ENCODE measurements around the gene EARS2. TPM values are rescaled to one million over a fixed set of nuclear protein-coding genes. Genes with fewer than 3 reads are reported as not detected.

Gene EARS2
- total RNA-seq, result 40.1 and 61.9 TPM in 2 replicates

DNA sequence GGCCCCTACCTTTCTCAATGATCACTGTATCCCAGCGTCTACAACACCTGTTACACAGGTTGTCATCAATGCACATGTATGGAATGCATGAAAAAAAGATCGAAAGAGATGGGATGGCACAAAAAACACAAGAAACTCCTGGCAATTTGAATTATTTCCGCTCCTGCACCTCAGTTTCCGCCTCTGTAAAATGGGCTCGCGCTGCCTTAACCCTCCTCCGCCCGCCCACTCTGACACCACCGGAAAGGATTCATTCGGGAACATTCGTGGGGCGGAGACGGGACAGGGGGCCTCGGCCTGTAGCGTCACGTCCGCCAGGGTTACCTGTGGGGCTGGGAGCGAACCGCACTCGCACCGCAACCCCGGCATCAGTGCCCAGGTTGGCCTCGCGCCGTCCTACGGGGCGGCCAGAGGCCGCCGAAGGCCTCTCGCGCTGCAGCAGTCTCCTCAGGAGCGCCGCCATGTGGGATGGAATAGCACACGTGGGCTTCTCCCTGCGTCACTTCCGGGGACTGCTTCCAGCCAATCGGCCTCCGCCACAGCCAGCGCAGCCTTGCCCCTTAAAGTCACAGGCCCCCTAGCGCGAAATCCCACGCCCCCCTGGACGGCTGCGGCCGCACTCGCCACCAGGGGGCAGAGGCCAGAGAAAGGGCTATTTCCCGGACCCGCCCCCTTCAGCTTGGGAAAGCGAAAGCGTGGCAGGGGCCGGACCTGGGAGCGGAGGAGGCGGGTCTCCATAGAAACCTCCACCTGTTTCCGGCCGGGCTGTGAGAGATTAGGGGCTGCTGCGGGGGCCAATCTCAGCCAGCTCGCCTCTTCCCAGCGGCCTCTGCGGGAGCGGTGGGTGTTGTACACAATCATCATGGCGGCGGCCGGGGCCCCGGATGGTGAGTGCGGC lies at the start of gene EARS2, which contains the start of gene UBFD1:
Gene EARS2 (minus strand): TSS at position 470 of the 898 bp plus-strand sequence. CDS start 7 bp downstream, at position 463.
Gene UBFD1 (plus strand): TSS at position 847 of the 898 bp plus-strand sequence. CDS start 16 bp downstream, at position 863.

DNA sequence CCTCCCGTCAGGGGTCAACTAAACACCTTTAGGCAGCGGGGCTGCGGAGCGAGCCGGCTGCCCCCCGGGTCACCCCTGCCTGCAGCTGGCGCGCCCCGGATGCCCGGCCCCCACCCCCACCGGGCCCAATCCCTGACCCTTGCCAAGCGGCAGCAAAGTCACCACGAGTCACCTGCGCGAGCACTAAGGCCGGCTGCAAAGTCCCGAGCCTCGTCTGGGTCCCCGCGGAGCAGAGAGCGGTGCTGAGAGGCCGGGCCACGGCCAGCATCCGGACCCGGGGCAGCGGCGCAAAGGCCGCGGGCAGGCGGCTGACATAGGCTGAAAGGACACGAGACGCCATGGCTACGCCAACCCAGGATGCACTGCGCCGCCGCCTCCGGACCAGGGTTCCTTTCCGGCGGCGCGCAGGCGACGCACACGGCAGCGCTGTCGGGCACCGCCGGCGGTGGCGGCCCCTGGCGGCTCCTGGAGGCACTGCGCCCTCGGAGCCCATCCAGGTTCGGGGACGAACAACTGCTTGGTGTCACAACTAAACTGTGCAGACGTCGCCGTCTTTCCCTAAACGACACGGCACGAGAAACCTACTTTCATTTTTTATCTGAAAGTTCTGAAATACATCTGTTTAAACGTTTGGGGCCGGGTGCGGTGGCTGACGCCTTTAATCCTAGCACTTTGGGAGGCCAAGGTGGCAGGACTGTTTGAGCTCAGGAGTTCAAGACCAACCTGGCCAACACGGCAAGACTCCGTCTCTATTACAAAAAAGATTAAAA lies 39.0 kb upstream of the EARS2 start, which contains the start of gene NDUFAB1:
Gene NDUFAB1 (minus strand): TSS at position 366 of the 770 bp plus-strand sequence. CDS start 26 bp downstream, at position 340.

GRCh38 chr16:23510164-23510914 lies 46.8 kb downstream of the EARS2 start, which contains the start of gene GGA2:
GGA2 (minus strand) TSS chr16:23510494; CDS start chr16:23510411, 83 bp downstream.

Other genes with a start within 250 kb of the EARS2 start
- gene COG7, start 104.2 kb downstream of the EARS2 start, total RNA-seq, result 22.0 and 29.5 TPM in 2 replicates
- gene GGA2, start 46.9 kb downstream of the EARS2 start, total RNA-seq, result 30.0 and 44.7 TPM in 2 replicates
- 149 and 167 TPM in 2 replicates for gene UBFD1, start 377 bp upstream of the EARS2 start, total RNA-seq
- 50.1 and 78.1 TPM in 2 replicates for gene NDUFAB1, start 39.0 kb upstream of the EARS2 start, total RNA-seq
- gene PALB2, start 84.0 kb upstream of the EARS2 start, total RNA-seq, result 10.1 and 10.4 TPM in 2 replicates
- 102 and 117 TPM in 2 replicates for gene DCTN5, start 84.1 kb upstream of the EARS2 start, total RNA-seq
- gene PLK1, start 121.5 kb upstream of the EARS2 start, total RNA-seq, result 3.3 and 13.5 TPM in 2 replicates
- not detected in 2 replicates for gene ERN2, start 155.9 kb upstream of the EARS2 start, total RNA-seq
- gene CHP2, start 197.7 kb upstream of the EARS2 start, total RNA-seq, result not detected in 2 replicates

Measured in smooth muscle cell of the umbilical artery (primary cell).